ENCODE results near the gene POLR2F. TPM values are rescaled to one million over a fixed set of nuclear protein-coding genes. Genes with fewer than 3 reads are reported as not detected.

Gene POLR2F
- total and polyA plus RNA-seq, 9 of the 15 experiments (the other 6 are each of a cell fraction or from before 2014, with no cell fraction given): 98.9 to 410 (median 168) TPM

DNA sequence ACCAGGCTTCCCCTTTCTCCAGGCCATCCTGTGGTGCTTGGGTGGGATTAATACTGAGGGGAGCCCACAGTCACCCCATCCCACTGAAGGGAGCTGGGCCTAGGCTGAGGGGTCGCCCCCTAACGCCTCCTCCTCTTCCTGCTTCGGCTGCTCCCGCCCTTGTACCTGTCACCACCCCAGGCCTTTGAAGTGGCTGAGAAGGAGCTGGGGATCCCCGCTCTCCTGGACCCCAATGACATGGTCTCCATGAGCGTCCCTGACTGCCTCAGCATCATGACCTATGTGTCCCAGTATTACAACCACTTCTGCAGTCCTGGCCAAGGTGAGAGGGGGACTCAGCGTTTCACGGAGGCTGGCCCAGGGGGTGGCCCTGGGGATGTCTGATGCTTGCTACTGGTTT lies 41.3 kb upstream of the POLR2F start:
- no peaks in the 10 kb centered on the region for H3K27me3 ChIP-seq (ENCODE audit: control insufficient read depth in 2 of 2, insufficient read depth in 2 of 2, low read length in 2 of 2)
- no TSS peak for BruUV-seq (replicated peaks)
- POLR2A ChIA-PET: interaction anchor here (0.6 kb wide), 2 partner anchors 9 to 231 kb away, joined by 3 read pairs; no protein-coding TSS in a partner anchor
- in situ Hi-C loops (cut with MboI): no loop called here
- no peaks in the 10 kb centered on the region for H3K9me1 ChIP-seq (ENCODE audit: control insufficient read depth, insufficient read depth, low read length)
- peaks cover 4 to 11% of the 10 kb centered on the region in 2 experiments; a peak in 4 of 5 replicates for H3K4me1 ChIP-seq (replicated peaks in 1 of 2; ENCODE audit: control insufficient read depth in 2 of 2, insufficient read depth in 2 of 2, low read length in 2 of 2)
- H3K79me2 ChIP-seq (ENCODE audit: control insufficient read depth, insufficient read depth, low read length): peaks cover 3% of the 10 kb centered on the region; the same call in 2 of the 3 replicates
- no peak overlapping the region for H3K4me3 ChIP-seq
- no peak overlapping the region for H3K4me2 ChIP-seq (ENCODE audit: insufficient read depth, low read length)
- H3K27ac ChIP-seq (ENCODE audit: extremely low read depth, low read depth, low read length): no peak overlapping the region
- no peak overlapping the region for H3K9ac ChIP-seq (ENCODE audit: insufficient read depth in 1 of 2, low read depth in 2 of 2, low read length in 2 of 2)
- DNase-seq (ENCODE audit: extremely low read depth in 1 of 4, low spot score in 3 of 4) (no peak), ATAC-seq (no peak), FAIRE-seq (no peak)
- intact Hi-C loops (cut with micrococcal nuclease): no loop called here
- peaks cover 6% of the 10 kb centered on the region; the same call in 2 of the 3 replicates for H3K36me3 ChIP-seq (ENCODE audit: control insufficient read depth, insufficient read depth, low read length)
- WGBS (ENCODE audit: insufficient coverage, low coverage, missing lambda C conversion rate): 90% methylated on average over 5 of the region's 8 CpGs
- no peaks in the 10 kb centered on the region for H3K9me3 ChIP-seq (replicated peaks; ENCODE audit: control insufficient read depth, insufficient read depth, low read depth, low read length)
- H4K20me1 ChIP-seq (replicated peaks; ENCODE audit: control insufficient read depth, insufficient read depth, low read length): no peaks in the 10 kb centered on the region; the same call in 1 of the 2 replicates
- H2AFZ ChIP-seq (ENCODE audit: low read depth, low read length): no peak overlapping the region
- CTCF ChIA-PET (ENCODE audit: low intra/inter-chr PET ratio): no interaction called here
- no peak for TF ChIP-seq HDAC2 (IDR thresholded peaks at IDR 0.05)
- no peak for TF ChIP-seq USF1 (CRISPR knock-in tag; IDR thresholded peaks at IDR 0.05)
- TF ChIP-seq, protein P1, sequence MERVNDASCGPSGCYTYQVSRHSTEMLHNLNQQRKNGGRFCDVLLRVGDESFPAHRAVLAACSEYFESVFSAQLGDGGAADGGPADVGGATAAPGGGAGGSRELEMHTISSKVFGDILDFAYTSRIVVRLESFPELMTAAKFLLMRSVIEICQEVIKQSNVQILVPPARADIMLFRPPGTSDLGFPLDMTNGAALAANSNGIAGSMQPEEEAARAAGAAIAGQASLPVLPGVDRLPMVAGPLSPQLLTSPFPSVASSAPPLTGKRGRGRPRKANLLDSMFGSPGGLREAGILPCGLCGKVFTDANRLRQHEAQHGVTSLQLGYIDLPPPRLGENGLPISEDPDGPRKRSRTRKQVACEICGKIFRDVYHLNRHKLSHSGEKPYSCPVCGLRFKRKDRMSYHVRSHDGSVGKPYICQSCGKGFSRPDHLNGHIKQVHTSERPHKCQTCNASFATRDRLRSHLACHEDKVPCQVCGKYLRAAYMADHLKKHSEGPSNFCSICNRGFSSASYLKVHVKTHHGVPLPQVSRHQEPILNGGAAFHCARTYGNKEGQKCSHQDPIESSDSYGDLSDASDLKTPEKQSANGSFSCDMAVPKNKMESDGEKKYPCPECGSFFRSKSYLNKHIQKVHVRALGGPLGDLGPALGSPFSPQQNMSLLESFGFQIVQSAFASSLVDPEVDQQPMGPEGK (CRISPR knock-in tag; IDR thresholded peaks at IDR 0.05; ENCODE audit: borderline replicate concordance): no peak
- TF ChIP-seq CHD7 (IDR thresholded peaks at IDR 0.05; ENCODE audit: low read depth, low read length): no peak
- no peak for TF ChIP-seq TOE1 (IDR thresholded peaks at IDR 0.05; ENCODE audit: borderline replicate concordance)
- no peak for TF ChIP-seq TOE1 (CRISPR knock-in tag; IDR thresholded peaks at IDR 0.05; ENCODE audit: borderline replicate concordance, low read depth)
- no peak for TF ChIP-seq ZNF445 (CRISPR knock-in tag; IDR thresholded peaks at IDR 0.05; ENCODE audit: low read depth)
- TF ChIP-seq KLF1 (tag; IDR thresholded peaks at IDR 0.05): no peak
